ENCODE data around the gene MAP3K10. TPM values are rescaled to one million over a fixed set of nuclear protein-coding genes. Genes with fewer than 3 reads are reported as not detected.

Gene MAP3K10
- total RNA-seq, 1 experiment from 2014 or later, result 255 TPM

- Histone ChIP-seq H3K4me3 (ENCODE audit: low read depth in 2 of 2, low read length in 2 of 2) (no peak overlapping the region), H3K27me3 (ENCODE audit: control insufficient read depth, insufficient read depth, low read length) (no peaks in the 10 kb centered on the region), H3K36me3 (ENCODE audit: control insufficient read depth, insufficient read depth, low read length) (peaks cover 57% of the 10 kb centered on the region), H3K4me1 (ENCODE audit: control insufficient read depth, insufficient read depth, low read length) (peaks cover 10% of the 10 kb centered on the region), H3K27ac (ENCODE audit: low read length) (no peak overlapping the region), H3K9me3 (ENCODE audit: control insufficient read depth, insufficient read depth, low read depth, low read length) (no peaks in the 10 kb centered on the region)
- DNase-seq (ENCODE audit: low read depth, low spot score) (no peak), ATAC-seq (no peak)
- TF ChIP-seq TCF7L2 (IDR thresholded peaks at IDR 0.05; ENCODE audit: low read depth, low read length), result no peak
- TF ChIP-seq POLR2AphosphoS5 (IDR thresholded peaks at IDR 0.05; ENCODE audit: low read depth, low read length), result no peak
- no peak for TF ChIP-seq CTCF (IDR thresholded peaks at IDR 0.05)
- no peak for TF ChIP-seq REST (IDR thresholded peaks at IDR 0.05; ENCODE audit: insufficient read depth in 1 of 2, low read depth in 2 of 2, low read length in 1 of 2)
- no peak for TF ChIP-seq SIN3A (IDR thresholded peaks at IDR 0.05; ENCODE audit: borderline replicate concordance, insufficient read depth, low read depth, low read length)
- in situ Hi-C loops (cut with HindIII; ENCODE audit: low pct_unique_long_range_greater_than_20kb, low sequenced_read_pairs) (no loop called here), intact Hi-C loops (cut with micrococcal nuclease; ENCODE audit: unreplicated experiment) (no loop called here)
- CTCF ChIA-PET, result interaction anchor here (0.5 to 1.8 kb wide), 3 partner anchors 11 to 53 kb away, joined by 3 to 9 read pairs (median 5); no protein-coding TSS in a partner anchor
- POLR2A ChIA-PET, result interaction anchor here (0.5 to 1.1 kb wide), 6 partner anchors 16 to 452 kb away, joined by 3 to 20 read pairs (median 3); no protein-coding TSS in a partner anchor
- BruUV-seq (replicated peaks), result TSS peak; percentile 41
Measured at GRCh38 chr19:40252395-40252794, 61.2 kb downstream of the MAP3K10 start.

GRCh38 chr19:40253611-40254092, 62.4 kb downstream of the MAP3K10 start:
- in situ Hi-C loops (cut with HindIII; ENCODE audit: low pct_unique_long_range_greater_than_20kb, low sequenced_read_pairs), result no loop called here
- BruUV-seq (replicated peaks), result no TSS peak

More at GRCh38 chr19:40253611-40254092, 62.4 kb downstream of the MAP3K10 start:
- intact Hi-C loops (cut with micrococcal nuclease; ENCODE audit: unreplicated experiment), result no loop called here
- no peak for TF ChIP-seq TCF7L2 (IDR thresholded peaks at IDR 0.05; ENCODE audit: low read depth, low read length)
- TF ChIP-seq SIN3A (IDR thresholded peaks at IDR 0.05; ENCODE audit: borderline replicate concordance, insufficient read depth, low read depth, low read length), result no peak
- TF ChIP-seq CTCF (IDR thresholded peaks at IDR 0.05), result no peak
- no peak for TF ChIP-seq POLR2AphosphoS5 (IDR thresholded peaks at IDR 0.05; ENCODE audit: low read depth, low read length)
- no peak for TF ChIP-seq REST (IDR thresholded peaks at IDR 0.05; ENCODE audit: insufficient read depth in 1 of 2, low read depth in 2 of 2, low read length in 1 of 2)
- no peak overlapping the region for H3K27ac ChIP-seq (ENCODE audit: low read length)
- ChIA-PET CTCF (interaction anchor here (0.5 to 1.8 kb wide), 6 partner anchors 10 to 1643 kb away, joined by 3 to 9 read pairs (median 6); no protein-coding TSS in a partner anchor), POLR2A (interaction anchor here (0.6 to 1.1 kb wide), 5 partner anchors 25 to 772 kb away, joined by 3 to 11 read pairs (median 6); no protein-coding TSS in a partner anchor)
- no peak for ATAC-seq
- H3K4me3 ChIP-seq (ENCODE audit: low read depth in 2 of 2, low read length in 2 of 2), result no peak overlapping the region
- no peak for DNase-seq (ENCODE audit: low read depth, low spot score)
- no peaks in the 10 kb centered on the region for H3K9me3 ChIP-seq (ENCODE audit: control insufficient read depth, insufficient read depth, low read depth, low read length)
- peaks cover 57% of the 10 kb centered on the region for H3K36me3 ChIP-seq (ENCODE audit: control insufficient read depth, insufficient read depth, low read length)
- H3K27me3 ChIP-seq (ENCODE audit: control insufficient read depth, insufficient read depth, low read length), result no peaks in the 10 kb centered on the region
- H3K4me1 ChIP-seq (ENCODE audit: control insufficient read depth, insufficient read depth, low read length), result peaks cover 12% of the 10 kb centered on the region

Data from Panc1 (cell line).